HEK293 (cell line): ENCODE data around the gene SMIM17.

ENCODE experiments used
- CTCF ChIA-PET: fragments of 350-600 bp; formaldehyde crosslinking; extraction: SDS; loops from one replicate; lab custom pipeline; 2021; ENCODE audit warnings: antibody characterized with exemption; lab: Yijun Ruan, JAX
- POLR2A ChIA-PET: fragments of 300-600 bp; formaldehyde crosslinking; extraction: SDS; loops from one replicate; lab custom pipeline; 2020; ENCODE audit warnings: antibody characterized with exemption, inconsistent platforms; lab: Yijun Ruan, JAX
- H3K27ac ChIP-seq: fragments of 200-500 bp; sonication (Bioruptor generic); 2 replicates; pipeline ENCODE4 v1.5.1; 2014; ENCODE audit warnings: low read depth, low read length, control low read depth, inconsistent platforms; ENCODE audit errors: extremely low read depth
- H3K36me3 ChIP-seq, 2 experiments: fragments of 200-500 bp in 1 of 2; sonication (Bioruptor generic) in 1 of 2; 1 replicate in 1 of 2; 2 replicates in 1 of 2; pipeline ENCODE4 v1.5.1; 2014 to 2017; ENCODE audit warnings: inconsistent platforms in 2 of 2, low read length in 2 of 2; ENCODE audit not compliant: control insufficient read depth in 2 of 2, insufficient read depth in 1 of 2
- H3K4me1 ChIP-seq: fragments of 200-500 bp; sonication (Bioruptor generic); 2 replicates; pipeline ENCODE4 v1.5.1; 2014; ENCODE audit warnings: mild to moderate bottlenecking, low read length, inconsistent platforms; ENCODE audit not compliant: control insufficient read depth, insufficient read depth
- H3K4me3 ChIP-seq: 2 replicates; pipeline ENCODE4 v1.5.1; 2011; ENCODE audit warnings: low read depth, mild to moderate bottlenecking, control low read depth, low read length, moderate library complexity
- H3K9me3 ChIP-seq: fragments of 200-500 bp; sonication (Bioruptor generic); 2 replicates; pipeline ENCODE4 v1.5.1; 2014; ENCODE audit warnings: low read depth, low read length, inconsistent platforms; ENCODE audit not compliant: control insufficient read depth, insufficient read depth
- ZBTB21 ChIP-seq: fragments of 450-650 bp; formaldehyde crosslinking; IDR thresholded peaks from 2 replicates; pipeline ENCODE4 v1.5.1; 2017; ENCODE audit warnings: missing biosample characterization, missing genetic modification characterization
- ZFHX2 ChIP-seq: fragments of 450-650 bp; formaldehyde crosslinking; conservative IDR thresholded peaks from 2 replicates; pipeline ENCODE4 v1.5.1; 2016; ENCODE audit warnings: missing biosample characterization, missing genetic modification characterization
- ZNF133 ChIP-seq: fragments of 450-650 bp; formaldehyde crosslinking; IDR thresholded peaks from 2 replicates; pipeline ENCODE4 v1.5.1; 2016; ENCODE audit warnings: missing biosample characterization, missing genetic modification characterization
- ZNF155 ChIP-seq: fragments of 450-650 bp; formaldehyde crosslinking; IDR thresholded peaks from 2 replicates; pipeline ENCODE4 v1.5.1; 2016; ENCODE audit warnings: missing biosample characterization, missing genetic modification characterization
- ZNF2 ChIP-seq: fragments of 450-650 bp; formaldehyde crosslinking; IDR thresholded peaks from 2 replicates; pipeline ENCODE4 v1.5.1; 2016; ENCODE audit warnings: missing biosample characterization, missing genetic modification characterization
- ZNF248 ChIP-seq: fragments of 450-650 bp; formaldehyde crosslinking; IDR thresholded peaks from 2 replicates; pipeline ENCODE4 v1.5.1; 2017; ENCODE audit warnings: missing biosample characterization, missing genetic modification characterization
- ZNF266 ChIP-seq: fragments of 450-650 bp; formaldehyde crosslinking; IDR thresholded peaks from 2 replicates; pipeline ENCODE4 v1.5.1; 2016; ENCODE audit warnings: missing biosample characterization, missing genetic modification characterization, low read depth
- ZNF274 ChIP-seq, 2 experiments: fragments of 200-500 bp in 1 of 2; fragments of 450-650 bp in 1 of 2; sonication (Bioruptor generic) in 1 of 2; formaldehyde crosslinking in 1 of 2; IDR thresholded peaks; 2 replicates each; pipeline versions ENCODE4 v1.5.1 to v1.6.1; 2014 to 2016; ENCODE audit warnings: borderline replicate concordance in 1 of 2, inconsistent platforms in 1 of 2, low read length in 1 of 2, missing biosample characterization in 1 of 2, missing genetic modification characterization in 1 of 2
- ZNF311 ChIP-seq: fragments of 450-650 bp; formaldehyde crosslinking; IDR thresholded peaks from 2 replicates; pipeline ENCODE4 v1.5.1; 2017; ENCODE audit warnings: missing biosample characterization, missing genetic modification characterization, borderline replicate concordance
- ZNF37A ChIP-seq: fragments of 450-650 bp; IDR thresholded peaks from 2 replicates; pipeline ENCODE4 v1.5.1; 2018; ENCODE audit warnings: missing biosample characterization, missing genetic modification characterization
- ZNF416 ChIP-seq: fragments of 450-650 bp; formaldehyde crosslinking; IDR thresholded peaks from 2 replicates; pipeline ENCODE4 v1.5.1; 2016; ENCODE audit warnings: missing biosample characterization, missing genetic modification characterization
- ZNF473 ChIP-seq: fragments of 450-650 bp; formaldehyde crosslinking; IDR thresholded peaks from 2 replicates; pipeline ENCODE4 v1.5.1; 2017; ENCODE audit warnings: missing biosample characterization, missing genetic modification characterization
- ZNF544 ChIP-seq: fragments of 450-650 bp; formaldehyde crosslinking; IDR thresholded peaks from 2 replicates; pipeline ENCODE4 v1.5.0; 2017; ENCODE audit warnings: missing biosample characterization, missing genetic modification characterization
- ZNF610 ChIP-seq: fragments of 450-650 bp; formaldehyde crosslinking; IDR thresholded peaks from 2 replicates; pipeline ENCODE4 v1.5.1; 2016; ENCODE audit warnings: missing biosample characterization, missing genetic modification characterization, borderline replicate concordance
- ZNF654 ChIP-seq: fragments of 450-650 bp; formaldehyde crosslinking; IDR thresholded peaks from 2 replicates; pipeline ENCODE4 v1.5.1; 2016; ENCODE audit warnings: low read depth, missing biosample characterization, missing genetic modification characterization
- ZNF658 ChIP-seq: fragments of 450-650 bp; formaldehyde crosslinking; IDR thresholded peaks from 2 replicates; pipeline ENCODE4; 2016; ENCODE audit warnings: missing biosample characterization, missing genetic modification characterization
- ZNF677 ChIP-seq: fragments of 450-650 bp; IDR thresholded peaks from 2 replicates; pipeline ENCODE4 v1.5.0; 2018; ENCODE audit warnings: missing biosample characterization, mild to moderate bottlenecking, missing genetic modification characterization, moderate library complexity
- ZNF747 ChIP-seq: fragments of 450-650 bp; formaldehyde crosslinking; IDR thresholded peaks from 2 replicates; pipeline ENCODE4 v1.5.1; 2016; ENCODE audit warnings: missing biosample characterization, missing genetic modification characterization
- ZNF785 ChIP-seq: fragments of 450-650 bp; formaldehyde crosslinking; IDR thresholded peaks from 2 replicates; pipeline ENCODE4 v1.5.1; 2016; ENCODE audit warnings: missing biosample characterization, missing genetic modification characterization
- ZNF792 ChIP-seq: fragments of 450-650 bp; formaldehyde crosslinking; IDR thresholded peaks from 2 replicates; pipeline ENCODE4 v1.5.1; 2016; ENCODE audit warnings: missing biosample characterization, missing genetic modification characterization
- ZXDB ChIP-seq: fragments of 450-650 bp; formaldehyde crosslinking; IDR thresholded peaks from 2 replicates; pipeline ENCODE4 v1.5.1; 2016; ENCODE audit warnings: missing biosample characterization, missing genetic modification characterization
- TF ChIP-seq, protein P1 (sequence below): fragments of 450-650 bp; formaldehyde crosslinking; IDR thresholded peaks from 2 replicates; pipeline ENCODE4 v1.5.1; 2016; ENCODE audit warnings: missing biosample characterization, missing genetic modification characterization
- TF ChIP-seq, protein P2 (sequence below): fragments of 450-650 bp; formaldehyde crosslinking; IDR thresholded peaks from 2 replicates; pipeline ENCODE4 v1.5.1; 2016; ENCODE audit warnings: missing biosample characterization, missing genetic modification characterization, borderline replicate concordance
- TF ChIP-seq, protein P3 (sequence below): fragments of 450-650 bp; formaldehyde crosslinking; IDR thresholded peaks from 2 replicates; pipeline ENCODE4 v1.5.1; 2016; ENCODE audit warnings: missing biosample characterization, missing genetic modification characterization
- TF ChIP-seq, protein P4 (sequence below): fragments of 450-650 bp; formaldehyde crosslinking; IDR thresholded peaks from 2 replicates; pipeline ENCODE4 v1.5.1; 2017; ENCODE audit warnings: missing biosample characterization, missing genetic modification characterization

Gene SMIM17

GRCh38 chr19:56642711-56643459, at the start of gene SMIM17:
Gene SMIM17, plus strand, starts transcription at chr19:56643159. Its CDS starts 2,509 bp downstream, at chr19:56645668.
- Histone ChIP-seq H3K9me3 (no peaks in the 10 kb centered on the region; the same call in 1 of the 2 replicates), H3K4me3 (no peak within 1 kb of the TSS), H3K36me3 (no peaks in the 10 kb centered on the region), H3K27ac (no peak within 1 kb of the TSS), H3K4me1 (no peaks in the 10 kb centered on the region)
- TF ChIP-seq ZBTB21 (tag by site-specific recombination) (no peak), ZNF133 (no peak), ZNF266 (tag by site-specific recombination) (no peak), ZNF37A (tag by site-specific recombination) (no peak), ZNF473 (tag by site-specific recombination) (no peak), ZNF677 (tag by site-specific recombination) (no peak), ZNF658 (no peak), ZFHX2 (tag by site-specific recombination) (no peak), ZNF155 (tag by site-specific recombination) (no peak), ZNF248 (tag by site-specific recombination) (no peak), ZNF274 (IDR thresholded peaks at IDR 0.05; ENCODE audit: low read length) (no peak), ZNF274 (tag by site-specific recombination; IDR thresholded peaks at IDR 0.05; ENCODE audit: borderline replicate concordance) (no peak), ZNF792 (no peak), ZNF2 (tag by site-specific recombination) (no peak), ZNF654 (tag by site-specific recombination) (no peak)
- TF ChIP-seq, protein P1, sequence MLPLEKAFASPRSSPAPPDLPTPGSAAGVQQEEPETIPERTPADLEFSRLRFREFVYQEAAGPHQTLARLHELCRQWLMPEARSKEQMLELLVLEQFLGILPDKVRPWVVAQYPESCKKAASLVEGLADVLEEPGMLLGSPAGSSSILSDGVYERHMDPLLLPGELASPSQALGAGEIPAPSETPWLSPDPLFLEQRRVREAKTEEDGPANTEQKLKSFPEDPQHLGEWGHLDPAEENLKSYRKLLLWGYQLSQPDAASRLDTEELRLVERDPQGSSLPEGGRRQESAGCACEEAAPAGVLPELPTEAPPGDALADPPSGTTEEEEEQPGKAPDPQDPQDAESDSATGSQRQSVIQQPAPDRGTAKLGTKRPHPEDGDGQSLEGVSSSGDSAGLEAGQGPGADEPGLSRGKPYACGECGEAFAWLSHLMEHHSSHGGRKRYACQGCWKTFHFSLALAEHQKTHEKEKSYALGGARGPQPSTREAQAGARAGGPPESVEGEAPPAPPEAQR: no peak
- TF ChIP-seq, protein P2, sequence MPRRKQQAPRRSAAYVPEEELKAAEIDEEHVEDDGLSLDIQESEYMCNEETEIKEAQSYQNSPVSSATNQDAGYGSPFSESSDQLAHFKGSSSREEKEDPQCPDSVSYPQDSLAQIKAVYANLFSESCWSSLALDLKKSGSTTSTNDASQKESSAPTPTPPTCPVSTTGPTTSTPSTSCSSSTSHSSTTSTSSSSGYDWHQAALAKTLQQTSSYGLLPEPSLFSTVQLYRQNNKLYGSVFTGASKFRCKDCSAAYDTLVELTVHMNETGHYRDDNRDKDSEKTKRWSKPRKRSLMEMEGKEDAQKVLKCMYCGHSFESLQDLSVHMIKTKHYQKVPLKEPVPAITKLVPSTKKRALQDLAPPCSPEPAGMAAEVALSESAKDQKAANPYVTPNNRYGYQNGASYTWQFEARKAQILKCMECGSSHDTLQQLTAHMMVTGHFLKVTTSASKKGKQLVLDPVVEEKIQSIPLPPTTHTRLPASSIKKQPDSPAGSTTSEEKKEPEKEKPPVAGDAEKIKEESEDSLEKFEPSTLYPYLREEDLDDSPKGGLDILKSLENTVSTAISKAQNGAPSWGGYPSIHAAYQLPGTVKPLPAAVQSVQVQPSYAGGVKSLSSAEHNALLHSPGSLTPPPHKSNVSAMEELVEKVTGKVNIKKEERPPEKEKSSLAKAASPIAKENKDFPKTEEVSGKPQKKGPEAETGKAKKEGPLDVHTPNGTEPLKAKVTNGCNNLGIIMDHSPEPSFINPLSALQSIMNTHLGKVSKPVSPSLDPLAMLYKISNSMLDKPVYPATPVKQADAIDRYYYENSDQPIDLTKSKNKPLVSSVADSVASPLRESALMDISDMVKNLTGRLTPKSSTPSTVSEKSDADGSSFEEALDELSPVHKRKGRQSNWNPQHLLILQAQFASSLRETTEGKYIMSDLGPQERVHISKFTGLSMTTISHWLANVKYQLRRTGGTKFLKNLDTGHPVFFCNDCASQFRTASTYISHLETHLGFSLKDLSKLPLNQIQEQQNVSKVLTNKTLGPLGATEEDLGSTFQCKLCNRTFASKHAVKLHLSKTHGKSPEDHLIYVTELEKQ (tag by site-specific recombination): no peak
- ChIA-PET CTCF (no interaction called here), POLR2A (no interaction called here)

DNA sequence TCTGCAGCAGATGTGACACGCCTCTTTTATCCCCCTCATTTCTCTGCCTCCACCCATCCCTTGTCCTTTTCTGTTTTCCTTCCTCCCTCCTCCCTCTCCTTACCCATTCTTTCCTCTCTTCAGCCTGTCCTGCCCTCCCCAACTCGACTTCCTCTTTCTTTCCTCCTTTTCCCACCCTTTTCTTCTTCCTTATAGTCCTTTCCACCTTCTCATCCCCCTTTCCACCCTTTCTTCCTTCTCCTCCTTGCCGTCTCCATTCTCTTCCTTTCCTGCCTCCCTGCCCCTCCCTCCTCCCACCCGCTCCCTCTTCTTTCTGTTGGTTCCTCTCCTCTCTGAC, 48.5 kb upstream of the SMIM17 start:
- POLR2A ChIA-PET: interaction anchor here (0.6 to 1.5 kb wide), 6 partner anchors 19 to 454 kb away, joined by 3 to 8 read pairs (median 3); partner anchors contain the start of genes ZFP28 and ZNF444
- Histone ChIP-seq H3K4me1 (no peaks in the 10 kb centered on the region), H3K4me3 (no peak overlapping the region), H3K9me3 (no peaks in the 10 kb centered on the region; the same call in none of the 2 replicates), H3K27ac (no peak overlapping the region), H3K36me3 (peaks cover 3 to 22% of the 10 kb centered on the region in 2 experiments; a peak in 1 of 3 replicates)
- CTCF ChIA-PET: interaction anchor here (0.6 to 1.6 kb wide), 3 partner anchors 104 to 254 kb away, joined by 3 read pairs; no protein-coding TSS in a partner anchor
- TF ChIP-seq ZNF747 (tag by site-specific recombination) (peak; percentile 84; the same call in 1 of the 2 replicates), ZXDB (tag by site-specific recombination) (0 out of 2 replicates have a peak, but pooled peaks have one; percentile 1), ZNF311 (tag by site-specific recombination) (peak; percentile 84; the same call in 1 of the 2 replicates), ZNF416 (0 out of 2 replicates have a peak, but pooled peaks have one; percentile 14), ZNF610 (tag by site-specific recombination) (no peak), ZNF785 (tag by site-specific recombination) (no peak), ZNF544 (tag by site-specific recombination) (peak; percentile 50; the same call in 1 of the 2 replicates)
- TF ChIP-seq, protein P3, sequence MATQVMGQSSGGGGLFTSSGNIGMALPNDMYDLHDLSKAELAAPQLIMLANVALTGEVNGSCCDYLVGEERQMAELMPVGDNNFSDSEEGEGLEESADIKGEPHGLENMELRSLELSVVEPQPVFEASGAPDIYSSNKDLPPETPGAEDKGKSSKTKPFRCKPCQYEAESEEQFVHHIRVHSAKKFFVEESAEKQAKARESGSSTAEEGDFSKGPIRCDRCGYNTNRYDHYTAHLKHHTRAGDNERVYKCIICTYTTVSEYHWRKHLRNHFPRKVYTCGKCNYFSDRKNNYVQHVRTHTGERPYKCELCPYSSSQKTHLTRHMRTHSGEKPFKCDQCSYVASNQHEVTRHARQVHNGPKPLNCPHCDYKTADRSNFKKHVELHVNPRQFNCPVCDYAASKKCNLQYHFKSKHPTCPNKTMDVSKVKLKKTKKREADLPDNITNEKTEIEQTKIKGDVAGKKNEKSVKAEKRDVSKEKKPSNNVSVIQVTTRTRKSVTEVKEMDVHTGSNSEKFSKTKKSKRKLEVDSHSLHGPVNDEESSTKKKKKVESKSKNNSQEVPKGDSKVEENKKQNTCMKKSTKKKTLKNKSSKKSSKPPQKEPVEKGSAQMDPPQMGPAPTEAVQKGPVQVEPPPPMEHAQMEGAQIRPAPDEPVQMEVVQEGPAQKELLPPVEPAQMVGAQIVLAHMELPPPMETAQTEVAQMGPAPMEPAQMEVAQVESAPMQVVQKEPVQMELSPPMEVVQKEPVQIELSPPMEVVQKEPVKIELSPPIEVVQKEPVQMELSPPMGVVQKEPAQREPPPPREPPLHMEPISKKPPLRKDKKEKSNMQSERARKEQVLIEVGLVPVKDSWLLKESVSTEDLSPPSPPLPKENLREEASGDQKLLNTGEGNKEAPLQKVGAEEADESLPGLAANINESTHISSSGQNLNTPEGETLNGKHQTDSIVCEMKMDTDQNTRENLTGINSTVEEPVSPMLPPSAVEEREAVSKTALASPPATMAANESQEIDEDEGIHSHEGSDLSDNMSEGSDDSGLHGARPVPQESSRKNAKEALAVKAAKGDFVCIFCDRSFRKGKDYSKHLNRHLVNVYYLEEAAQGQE (tag by site-specific recombination): no peak
- TF ChIP-seq, protein P4, sequence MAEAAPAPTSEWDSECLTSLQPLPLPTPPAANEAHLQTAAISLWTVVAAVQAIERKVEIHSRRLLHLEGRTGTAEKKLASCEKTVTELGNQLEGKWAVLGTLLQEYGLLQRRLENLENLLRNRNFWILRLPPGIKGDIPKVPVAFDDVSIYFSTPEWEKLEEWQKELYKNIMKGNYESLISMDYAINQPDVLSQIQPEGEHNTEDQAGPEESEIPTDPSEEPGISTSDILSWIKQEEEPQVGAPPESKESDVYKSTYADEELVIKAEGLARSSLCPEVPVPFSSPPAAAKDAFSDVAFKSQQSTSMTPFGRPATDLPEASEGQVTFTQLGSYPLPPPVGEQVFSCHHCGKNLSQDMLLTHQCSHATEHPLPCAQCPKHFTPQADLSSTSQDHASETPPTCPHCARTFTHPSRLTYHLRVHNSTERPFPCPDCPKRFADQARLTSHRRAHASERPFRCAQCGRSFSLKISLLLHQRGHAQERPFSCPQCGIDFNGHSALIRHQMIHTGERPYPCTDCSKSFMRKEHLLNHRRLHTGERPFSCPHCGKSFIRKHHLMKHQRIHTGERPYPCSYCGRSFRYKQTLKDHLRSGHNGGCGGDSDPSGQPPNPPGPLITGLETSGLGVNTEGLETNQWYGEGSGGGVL: no peak
